Measurements from ENCODE around the gene EIF2B5.

DNA sequence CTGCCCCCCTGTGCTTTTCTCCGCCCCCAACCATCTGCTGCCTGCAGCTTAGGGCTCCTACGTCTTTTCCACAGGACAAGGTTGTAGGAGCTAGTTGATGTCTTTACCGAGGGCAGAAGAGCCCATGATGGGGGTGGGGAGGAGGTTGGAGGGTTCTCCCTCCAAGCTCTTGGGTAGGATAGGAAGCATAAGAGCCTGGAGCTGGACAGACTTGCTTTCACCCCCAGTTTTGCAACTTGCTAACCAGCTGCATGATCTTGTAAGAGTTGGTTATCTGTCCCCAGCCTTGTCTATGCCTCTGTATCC, 51.7 kb downstream of the EIF2B5 start:
- TF ChIP-seq CTCF (optimal IDR thresholded peaks at IDR 0.05 in 1 of 3, IDR thresholded peaks at IDR 0.05 in 1 of 3, conservative IDR thresholded peaks at IDR 0.05 in 1 of 3; ENCODE audit: extremely low read depth in 1 of 3, insufficient read depth in 2 of 3, low read length in 3 of 3) (no peak), EZH2 (IDR thresholded peaks at IDR 0.05; ENCODE audit: low read length) (no peak)
